WERI-Rb-1 (cell line): Measurements from ENCODE around the gene ACTMAP.
"Not testable (repeated sequence)": the region's sequence is repeated elsewhere in the genome, so short reads cannot be mapped to it uniquely, and the experiment has no call there.

Source experiments
- DNase-seq: peaks from one replicate; pipeline ENCODE4 v3.0.0-alpha.2; 2020
- H3K27ac ChIP-seq: fragments of 250-450 bp; sonication (Bioruptor Pico); 2 replicates; pipeline ENCODE4 v1.5.1; 2020; ENCODE audit warnings: mild to moderate bottlenecking, moderate library complexity
- H3K27me3 ChIP-seq: fragments of 250-450 bp; sonication (Bioruptor Pico); 2 replicates; pipeline ENCODE4 v1.5.1; 2021; ENCODE audit warnings: mild to moderate bottlenecking, low read depth, moderate library complexity; ENCODE audit not compliant: insufficient read depth, severe bottlenecking
- H3K36me3 ChIP-seq: fragments of 250-450 bp; sonication (Bioruptor Pico); 2 replicates; pipeline ENCODE4 v1.5.1; 2020; ENCODE audit warnings: mild to moderate bottlenecking, moderate library complexity
- H3K4me3 ChIP-seq: 2 replicates; pipeline ENCODE4 v1.5.1; 2011; ENCODE audit warnings: low read depth, mild to moderate bottlenecking, control low read depth, low read length
- H3K9me3 ChIP-seq: fragments of 250-450 bp; sonication (Bioruptor Pico); 2 replicates; pipeline ENCODE4 v1.5.1; 2021; ENCODE audit warnings: mild to moderate bottlenecking, moderate library complexity; ENCODE audit not compliant: severe bottlenecking
- TF ChIP-seq, protein P1 (sequence below): IDR thresholded peaks from 2 replicates; pipeline ENCODE4 v1.5.1; 2011; ENCODE audit warnings: low read depth, mild to moderate bottlenecking, control low read depth, inconsistent platforms, low read length

Gene ACTMAP

GRCh38 chr19:40777645-40777936, 27.3 kb upstream of the ACTMAP start:
- Histone ChIP-seq H3K4me3 (peak overlapping the region; percentile 53), H3K27me3 (no peaks in the 10 kb centered on the region), H3K27ac (peak overlapping the region; percentile 98), H3K36me3 (no peaks in the 10 kb centered on the region), H3K9me3 (no peaks in the 10 kb centered on the region)
- TF ChIP-seq, protein P1, sequence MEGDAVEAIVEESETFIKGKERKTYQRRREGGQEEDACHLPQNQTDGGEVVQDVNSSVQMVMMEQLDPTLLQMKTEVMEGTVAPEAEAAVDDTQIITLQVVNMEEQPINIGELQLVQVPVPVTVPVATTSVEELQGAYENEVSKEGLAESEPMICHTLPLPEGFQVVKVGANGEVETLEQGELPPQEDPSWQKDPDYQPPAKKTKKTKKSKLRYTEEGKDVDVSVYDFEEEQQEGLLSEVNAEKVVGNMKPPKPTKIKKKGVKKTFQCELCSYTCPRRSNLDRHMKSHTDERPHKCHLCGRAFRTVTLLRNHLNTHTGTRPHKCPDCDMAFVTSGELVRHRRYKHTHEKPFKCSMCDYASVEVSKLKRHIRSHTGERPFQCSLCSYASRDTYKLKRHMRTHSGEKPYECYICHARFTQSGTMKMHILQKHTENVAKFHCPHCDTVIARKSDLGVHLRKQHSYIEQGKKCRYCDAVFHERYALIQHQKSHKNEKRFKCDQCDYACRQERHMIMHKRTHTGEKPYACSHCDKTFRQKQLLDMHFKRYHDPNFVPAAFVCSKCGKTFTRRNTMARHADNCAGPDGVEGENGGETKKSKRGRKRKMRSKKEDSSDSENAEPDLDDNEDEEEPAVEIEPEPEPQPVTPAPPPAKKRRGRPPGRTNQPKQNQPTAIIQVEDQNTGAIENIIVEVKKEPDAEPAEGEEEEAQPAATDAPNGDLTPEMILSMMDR = no peak
- DNase-seq = no peak

DNA sequence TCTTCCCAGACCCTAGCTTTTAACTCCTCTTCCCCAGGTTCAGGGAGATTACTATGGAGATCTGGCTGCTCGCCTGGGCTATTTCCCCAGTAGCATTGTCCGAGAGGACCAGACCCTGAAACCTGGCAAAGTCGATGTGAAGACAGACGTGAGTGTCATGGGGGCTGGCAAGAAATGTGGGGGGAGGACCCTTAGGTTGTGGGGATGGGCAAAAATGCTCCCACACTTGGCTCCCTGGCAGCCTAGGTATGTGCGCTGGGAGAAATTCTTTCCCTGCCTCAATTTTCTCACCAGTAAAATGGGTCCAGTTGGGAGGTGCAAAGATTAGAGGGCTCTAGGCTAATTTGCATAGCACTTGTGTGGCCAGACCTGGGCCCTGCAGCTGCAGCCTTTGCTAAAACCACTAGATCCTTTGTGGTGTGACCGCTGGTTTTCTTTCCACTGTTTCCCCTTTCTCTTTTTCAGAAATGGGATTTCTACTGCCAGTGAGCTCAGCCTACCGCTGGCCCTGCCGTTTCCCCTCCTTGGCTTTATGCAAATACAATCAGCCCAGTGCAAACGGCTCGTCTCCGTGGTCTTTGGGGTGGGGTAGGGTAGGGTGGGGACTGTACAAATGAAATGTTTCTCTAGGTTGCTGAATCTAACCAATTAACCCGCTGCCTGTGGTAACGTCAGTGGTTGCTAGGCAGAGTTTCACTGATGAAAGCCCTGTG, 26.8 kb upstream of the ACTMAP start:
- H3K36me3 ChIP-seq = no peaks in the 10 kb centered on the region
- no peaks in the 10 kb centered on the region for H3K27me3 ChIP-seq
- H3K27ac ChIP-seq = peak overlapping the region; percentile 98
- H3K4me3 ChIP-seq = peak overlapping the region; percentile 53
- no peaks in the 10 kb centered on the region for H3K9me3 ChIP-seq
- DNase-seq = peak; percentile 93
- TF ChIP-seq, protein P1 = no peak

DNA sequence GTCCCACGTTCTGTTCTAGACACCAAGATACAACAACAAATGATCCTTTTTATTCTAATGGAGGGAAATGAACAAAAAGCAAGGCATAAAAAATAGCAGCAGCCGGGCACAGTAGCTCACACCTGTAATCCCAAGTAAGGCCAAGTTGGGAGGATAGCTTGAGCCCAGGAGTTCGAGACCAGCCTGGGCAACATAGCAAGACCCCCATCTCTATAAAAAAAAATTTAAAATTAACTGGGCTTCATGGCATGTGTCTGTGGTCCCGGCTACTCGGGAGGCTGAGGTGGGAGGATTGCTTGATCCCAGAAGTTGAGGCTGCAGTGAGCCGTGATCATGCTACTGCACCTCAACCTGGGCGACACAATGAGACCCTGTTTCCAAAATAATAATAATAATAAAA, 26.1 kb upstream of the ACTMAP start:
- H3K27ac ChIP-seq = no peak overlapping the region; the same call in 1 of the 2 replicates
- no peaks in the 10 kb centered on the region for H3K36me3 ChIP-seq
- no peaks in the 10 kb centered on the region for H3K9me3 ChIP-seq
- H3K4me3 ChIP-seq = no peak overlapping the region
- TF ChIP-seq, protein P1 = no peak
- no peaks in the 10 kb centered on the region for H3K27me3 ChIP-seq
- no peak for DNase-seq

DNA sequence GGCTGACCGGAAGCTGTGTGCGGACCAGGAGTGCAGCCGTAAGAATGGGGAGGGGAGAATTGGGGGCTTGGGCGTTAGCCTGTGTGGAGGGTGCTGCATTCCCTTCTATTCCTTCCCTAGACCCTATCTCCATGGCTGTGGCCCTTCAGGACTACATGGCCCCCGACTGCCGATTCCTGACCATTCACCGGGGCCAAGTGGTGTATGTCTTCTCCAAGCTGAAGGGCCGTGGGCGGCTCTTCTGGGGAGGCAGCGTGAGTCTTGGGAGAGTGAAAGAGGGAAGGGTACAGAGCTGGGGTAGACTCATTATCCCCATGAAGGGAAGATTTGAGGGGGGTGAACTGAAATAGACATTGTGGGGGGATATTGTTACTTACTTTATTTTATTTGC, 25.4 kb upstream of the ACTMAP start:
- Histone ChIP-seq H3K4me3 (no peak overlapping the region), H3K9me3 (peaks cover 2% of the 10 kb centered on the region), H3K36me3 (no peaks in the 10 kb centered on the region; the same call in 1 of the 2 replicates), H3K27ac (no peak overlapping the region), H3K27me3 (no peaks in the 10 kb centered on the region)
- TF ChIP-seq, protein P1 = no peak
- no peak for DNase-seq

- DNase-seq = no peak
- H3K9me3 ChIP-seq = peaks cover 2% of the 10 kb centered on the region
- TF ChIP-seq, protein P1 = no peak
Observed at GRCh38 chr19:40774916-40775631, 24.8 kb upstream of the ACTMAP start, which contains the start of gene MIA. MIA (plus strand) TSS chr19:40775521; CDS start chr19:40775543, 22 bp downstream.

DNA sequence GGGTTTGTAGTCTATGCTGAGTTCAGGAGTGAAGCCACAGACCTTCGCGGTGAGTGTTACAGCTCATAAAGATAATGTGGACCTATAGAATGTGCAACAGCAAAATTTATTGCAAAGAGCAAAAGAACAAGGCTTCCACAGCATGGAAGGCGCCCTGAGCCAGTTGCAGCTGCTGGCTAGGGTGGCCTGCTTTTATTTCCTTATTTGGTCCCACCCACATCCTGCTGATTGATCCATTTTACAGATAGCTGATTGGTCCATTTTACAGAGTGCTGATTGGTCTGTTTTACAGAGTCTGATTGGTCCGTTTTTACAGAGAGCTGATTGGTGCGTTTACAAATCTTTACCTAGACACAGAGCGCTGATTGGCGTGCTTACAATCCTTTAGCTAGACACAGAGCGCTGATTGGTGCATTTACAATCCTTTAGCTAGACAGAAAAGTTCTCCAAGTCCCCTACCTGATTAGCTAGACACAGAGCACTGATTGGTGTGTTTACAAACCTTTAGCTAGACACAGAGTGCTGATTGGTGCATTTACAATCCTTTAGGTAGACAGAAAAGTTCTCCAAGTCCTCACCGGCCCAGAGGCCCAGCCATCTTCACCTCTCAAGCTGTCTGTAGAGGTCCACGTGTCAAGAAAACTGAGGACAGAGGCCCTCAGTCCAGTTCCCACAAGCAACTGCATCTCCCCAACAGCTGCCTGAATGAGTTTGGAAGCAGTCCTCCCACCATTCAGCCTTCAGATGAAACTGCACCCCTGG, 21.0 kb upstream of the ACTMAP start:
- not testable (repeated sequence) for H3K4me3 ChIP-seq, H3K9me3 ChIP-seq, H3K36me3 ChIP-seq, H3K27ac ChIP-seq, DNase-seq, H3K27me3 ChIP-seq

More at GRCh38 chr19:40774916-40775631, 24.8 kb upstream of the ACTMAP start, which contains the start of gene MIA:
- H3K4me3 ChIP-seq = no peak within 1 kb of the TSS
- H3K27me3 ChIP-seq = no peaks in the 10 kb centered on the region
- no peaks in the 10 kb centered on the region; the same call in 1 of the 2 replicates for H3K36me3 ChIP-seq
- no peak within 1 kb of the TSS; the same call in 1 of the 2 replicates for H3K27ac ChIP-seq
